Peyer's patch (tissue), 4 donors: ENCODE measurements around the gene PARD3B. TPM values are rescaled to one million over a fixed set of nuclear protein-coding genes. Genes with fewer than 3 reads are reported as not detected.

Source experiments
- DNase-seq, 3 donors: peaks; one replicate each; pipeline ENCODE4 v3.0.0-alpha.2; 2017 to 2019
- H3K27ac ChIP-seq, 4 donors: fragments of 200-600 bp; sonication (generic); one replicate each; pipeline ENCODE4 v1.5.1; 2016 to 2019
- H3K27me3 ChIP-seq, 2 donors: fragments of 200-600 bp; sonication (generic); one replicate each; pipeline ENCODE4 v1.5.1; 2019
- H3K36me3 ChIP-seq, 3 donors: fragments of 200-600 bp; sonication (generic); one replicate each; pipeline ENCODE4 v1.5.1; 2016 to 2019
- H3K4me1 ChIP-seq, 4 donors: fragments of 200-600 bp; sonication (generic); one replicate each; pipeline ENCODE4 v1.5.1; 2016 to 2019
- H3K4me3 ChIP-seq, 4 donors: fragments of 200-600 bp; sonication (generic); 1 replicate in 3 of 4; 2 replicates in 1 of 4; pipeline ENCODE4 v1.5.1; 2016 to 2019; ENCODE audit warnings: mild to moderate bottlenecking in 1 of 4
- H3K9me3 ChIP-seq, 4 donors: fragments of 200-600 bp; sonication (generic); one replicate each; pipeline ENCODE4 v1.5.1; 2016 to 2019; ENCODE audit warnings: mild to moderate bottlenecking in 1 of 4
- POLR2A ChIP-seq, 2 donors: fragments of 450-650 bp; IDR thresholded peaks; one replicate each; pipeline ENCODE4 v1.5.1; 2017; ENCODE audit warnings: antibody characterized with exemption in 2 of 2, mild to moderate bottlenecking in 2 of 2, moderate library complexity in 2 of 2
- total RNA-seq, 4 donors: library from RNA; depleted of rRNA; stranded (reverse); fragments of >200 nt; gene quantifications; one replicate each; pipeline ENCODE4 v1.1.0, GENCODE V29; 2016
- TF ChIP-seq, protein P1 (sequence below), 6 experiments: fragments of 450-650 bp in 4 of 6; fragments of 200-600 bp in 2 of 6; sonication (generic) in 1 of 6; IDR thresholded peaks; one replicate each; pipeline ENCODE4 v1.5.1; 2017 to 2019; ENCODE audit warnings: antibody characterized with exemption in 6 of 6, mild to moderate bottlenecking in 3 of 6, moderate library complexity in 1 of 6

The PARD3B gene
- total RNA-seq, 4 donors from 2014 or later, result 19.6 to 52.0 (median 40.6) TPM

DNA sequence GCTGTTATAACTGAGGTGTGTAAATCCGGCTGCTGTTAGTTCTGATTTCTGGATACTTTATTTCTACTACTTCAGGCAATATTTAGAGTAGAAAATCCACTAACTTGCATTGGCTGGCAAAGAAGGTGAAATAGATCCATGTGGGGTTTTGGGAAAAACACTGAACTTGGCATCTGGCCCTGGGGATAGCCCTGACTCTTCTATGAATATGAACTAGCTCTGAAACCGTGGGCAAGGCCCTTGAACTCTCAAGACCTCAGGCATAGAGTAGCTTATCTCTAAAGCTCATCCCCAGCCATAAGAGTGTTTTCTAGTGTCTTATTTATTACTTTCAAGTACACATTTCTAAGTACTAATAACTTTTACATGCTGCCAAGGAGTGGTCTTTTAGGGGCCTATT lies 25.8 kb downstream of the PARD3B start:
- TF ChIP-seq, protein P1, sequence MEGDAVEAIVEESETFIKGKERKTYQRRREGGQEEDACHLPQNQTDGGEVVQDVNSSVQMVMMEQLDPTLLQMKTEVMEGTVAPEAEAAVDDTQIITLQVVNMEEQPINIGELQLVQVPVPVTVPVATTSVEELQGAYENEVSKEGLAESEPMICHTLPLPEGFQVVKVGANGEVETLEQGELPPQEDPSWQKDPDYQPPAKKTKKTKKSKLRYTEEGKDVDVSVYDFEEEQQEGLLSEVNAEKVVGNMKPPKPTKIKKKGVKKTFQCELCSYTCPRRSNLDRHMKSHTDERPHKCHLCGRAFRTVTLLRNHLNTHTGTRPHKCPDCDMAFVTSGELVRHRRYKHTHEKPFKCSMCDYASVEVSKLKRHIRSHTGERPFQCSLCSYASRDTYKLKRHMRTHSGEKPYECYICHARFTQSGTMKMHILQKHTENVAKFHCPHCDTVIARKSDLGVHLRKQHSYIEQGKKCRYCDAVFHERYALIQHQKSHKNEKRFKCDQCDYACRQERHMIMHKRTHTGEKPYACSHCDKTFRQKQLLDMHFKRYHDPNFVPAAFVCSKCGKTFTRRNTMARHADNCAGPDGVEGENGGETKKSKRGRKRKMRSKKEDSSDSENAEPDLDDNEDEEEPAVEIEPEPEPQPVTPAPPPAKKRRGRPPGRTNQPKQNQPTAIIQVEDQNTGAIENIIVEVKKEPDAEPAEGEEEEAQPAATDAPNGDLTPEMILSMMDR (IDR thresholded peaks at IDR 0.05), result no peak
- Histone ChIP-seq H3K27ac (no peak overlapping the region), H3K4me1 (no peaks in the 10 kb centered on the region), H3K9me3 (no peaks in the 10 kb centered on the region), H3K27me3 (no peaks in the 10 kb centered on the region), H3K4me3 (no peak overlapping the region), H3K36me3 (no peaks in the 10 kb centered on the region)
- no peak for DNase-seq

GRCh38 chr2:204571911-204572310 lies 26.6 kb downstream of the PARD3B start:
- no peaks in the 10 kb centered on the region for H3K9me3 ChIP-seq
- H3K27me3 ChIP-seq, result no peaks in the 10 kb centered on the region
- no peak overlapping the region for H3K27ac ChIP-seq
- no peak overlapping the region for H3K4me3 ChIP-seq
- no peak for DNase-seq
- H3K4me1 ChIP-seq, result no peaks in the 10 kb centered on the region
- no peaks in the 10 kb centered on the region for H3K36me3 ChIP-seq
- no peak for TF ChIP-seq POLR2A (IDR thresholded peaks at IDR 0.05)
- TF ChIP-seq, protein P1 (IDR thresholded peaks at IDR 0.05), result no peak

DNA sequence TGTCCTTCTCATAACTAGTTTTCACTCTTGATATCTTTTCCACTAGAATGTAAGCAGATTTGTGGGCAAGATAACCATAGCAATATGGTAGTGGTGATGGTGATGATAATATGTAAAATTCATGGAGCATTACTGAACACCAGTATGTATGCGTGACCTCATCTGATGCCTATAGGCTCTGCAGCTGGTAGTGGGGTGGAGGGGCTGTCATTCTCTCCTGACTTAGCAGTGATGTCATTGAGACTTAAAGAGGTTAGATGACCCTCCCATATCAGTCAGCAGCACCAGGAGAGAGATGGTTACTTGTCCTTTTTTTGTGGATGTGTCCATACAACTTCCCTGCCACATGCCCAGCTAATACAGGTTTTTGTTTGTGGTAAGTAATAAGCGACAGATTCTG lies 27.9 kb downstream of the PARD3B start:
- H3K36me3 ChIP-seq, result no peaks in the 10 kb centered on the region
- H3K9me3 ChIP-seq, result no peaks in the 10 kb centered on the region
- no peak overlapping the region for H3K4me3 ChIP-seq
- H3K27ac ChIP-seq, result no peak overlapping the region
- no peaks in the 10 kb centered on the region for H3K4me1 ChIP-seq
- TF ChIP-seq, protein P1 (IDR thresholded peaks at IDR 0.05), result no peak
- no peak for TF ChIP-seq POLR2A (IDR thresholded peaks at IDR 0.05)
- no peak for DNase-seq
- H3K27me3 ChIP-seq, result no peaks in the 10 kb centered on the region

GRCh38 chr2:204574486-204574885 lies 29.2 kb downstream of the PARD3B start:
- DNase-seq, result no peak
- Histone ChIP-seq H3K4me3 (no peak overlapping the region), H3K9me3 (no peaks in the 10 kb centered on the region), H3K4me1 (no peaks in the 10 kb centered on the region), H3K27ac (no peak overlapping the region), H3K36me3 (no peaks in the 10 kb centered on the region), H3K27me3 (no peaks in the 10 kb centered on the region)
- TF ChIP-seq POLR2A (IDR thresholded peaks at IDR 0.05), result no peak

DNA sequence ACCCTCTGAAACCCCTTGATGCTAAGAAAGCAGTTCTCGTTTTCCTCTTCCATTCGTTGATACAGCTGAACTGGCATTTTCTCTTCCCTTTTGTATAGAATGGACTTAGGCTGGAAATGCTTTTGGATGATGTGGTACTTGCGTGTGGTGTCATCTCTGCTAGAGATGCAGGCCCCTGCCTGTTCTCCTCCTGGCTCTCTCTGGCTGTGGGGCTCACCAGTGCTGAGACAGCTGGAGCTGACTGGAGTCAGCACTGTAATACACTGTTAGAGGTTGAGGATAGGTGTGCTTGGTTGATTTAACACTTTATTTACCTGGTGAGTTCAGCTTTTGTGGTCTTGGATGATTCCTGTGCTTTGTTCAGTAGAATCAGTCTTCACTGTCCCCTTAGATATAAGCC lies 30.2 kb downstream of the PARD3B start:
- H3K27ac ChIP-seq, result no peak overlapping the region
- no peak overlapping the region for H3K4me3 ChIP-seq
- no peaks in the 10 kb centered on the region for H3K9me3 ChIP-seq
- no peak for TF ChIP-seq POLR2A (IDR thresholded peaks at IDR 0.05)
- TF ChIP-seq, protein P1 (IDR thresholded peaks at IDR 0.05), result no peak
- no peak for DNase-seq
- H3K4me1 ChIP-seq, result no peaks in the 10 kb centered on the region
- H3K36me3 ChIP-seq, result no peaks in the 10 kb centered on the region
- H3K27me3 ChIP-seq, result no peaks in the 10 kb centered on the region

GRCh38 chr2:204576362-204576979 lies 31.2 kb downstream of the PARD3B start:
- H3K27me3 ChIP-seq, result no peaks in the 10 kb centered on the region
- TF ChIP-seq, protein P1 (IDR thresholded peaks at IDR 0.05), result no peak
- no peak for TF ChIP-seq POLR2A (IDR thresholded peaks at IDR 0.05)
- DNase-seq, result no peak

More at GRCh38 chr2:204576362-204576979, 31.2 kb downstream of the PARD3B start:
- no peaks in the 10 kb centered on the region for H3K4me1 ChIP-seq
- H3K4me3 ChIP-seq, result no peak overlapping the region
- no peaks in the 10 kb centered on the region for H3K36me3 ChIP-seq
- H3K9me3 ChIP-seq, result no peaks in the 10 kb centered on the region
- H3K27ac ChIP-seq, result no peak overlapping the region
